ENCODE measurements around the gene APRT. TPM values are rescaled to one million over a fixed set of nuclear protein-coding genes. Genes with fewer than 3 reads are reported as not detected.

APRT gene
- total and polyA plus RNA-seq, 2 of the 4 experiments (the other 2 are of a cell fraction): 40.5 to 157 TPM

DNA sequence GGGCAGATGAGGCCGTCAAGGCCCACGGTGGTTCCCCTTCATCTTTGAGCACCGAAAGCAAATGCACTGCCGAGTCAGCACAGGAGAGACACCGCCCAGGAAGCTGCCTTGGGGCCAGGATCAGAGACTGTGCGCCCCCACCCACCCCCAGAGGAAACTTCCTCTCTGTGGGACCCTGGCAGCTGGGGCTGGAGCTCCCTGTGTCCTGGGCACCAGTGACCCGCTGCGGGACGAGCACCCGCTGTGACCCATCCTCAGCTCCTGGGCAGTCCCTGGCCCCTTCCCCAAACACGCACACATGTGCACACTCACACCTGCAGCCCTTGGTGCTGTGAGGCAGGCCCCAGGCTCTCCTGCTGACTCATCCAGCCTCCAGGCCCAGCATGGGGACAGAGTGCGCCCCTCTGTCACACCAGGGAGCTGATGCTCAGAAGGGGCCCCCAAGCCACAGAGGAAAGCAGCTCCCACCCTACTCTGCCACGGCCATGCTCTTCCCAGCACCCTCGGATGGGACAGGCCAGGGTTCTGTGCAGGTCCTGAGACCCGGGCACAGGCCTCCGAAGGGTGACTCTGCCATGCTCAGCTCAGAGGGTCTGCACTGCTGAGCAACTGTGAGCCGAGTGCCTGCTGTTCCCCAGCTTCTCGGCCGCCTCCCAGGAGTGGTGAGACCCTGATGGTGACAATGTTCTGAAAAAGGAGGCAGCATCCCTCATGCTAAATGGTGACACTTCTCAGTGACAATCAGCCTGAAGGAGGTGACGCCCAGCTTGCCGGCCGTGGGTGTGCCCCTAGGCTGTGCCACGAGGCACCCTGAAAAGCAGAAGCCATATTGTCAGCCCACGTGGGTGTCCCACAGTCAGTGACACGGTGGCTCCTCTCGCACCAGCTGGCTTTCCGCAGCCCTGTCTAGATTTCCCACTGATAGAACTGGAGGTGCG is 30.3 kb downstream of the APRT start:
- Histone ChIP-seq H3K27ac (ENCODE audit: insufficient read depth, low read length) (peak overlapping the region; percentile 32), H3K9me3 (ENCODE audit: control insufficient read depth, insufficient read depth, low read length) (no peaks in the 10 kb centered on the region), H3K18ac (ENCODE audit: low read depth, low read length) (no peak overlapping the region), H3K27me3 (ENCODE audit: control insufficient read depth, insufficient read depth, low read length) (no peaks in the 10 kb centered on the region), H3K23ac (ENCODE audit: low read depth, low read length) (peak overlapping the region; percentile 31), H4K5ac (ENCODE audit: low read depth, low read length) (no peak overlapping the region; the same call in 1 of the 2 replicates), H3K56ac (ENCODE audit: extremely low read depth, insufficient read depth, low read length) (no peak overlapping the region), H2AK9ac (replicated peaks; ENCODE audit: low read depth, low read length, poor library complexity) (peak overlapping the region; percentile 48), H4K8ac (ENCODE audit: low read depth in 2 of 2, low read length in 2 of 2) (no peak overlapping the region; a peak in 1 of 4 replicates), H3K9me1 (ENCODE audit: insufficient read depth, low read length) (peaks cover 11% of the 10 kb centered on the region), H2AFZ (replicated peaks; ENCODE audit: low read length, poor library complexity) (peak overlapping the region; percentile 48), H2BK20ac (ENCODE audit: low read depth, low read length) (peak overlapping the region; percentile 73), H4K91ac (ENCODE audit: insufficient read depth, low read depth, low read length) (no peak overlapping the region; the same call in 1 of the 2 replicates), H2BK15ac (ENCODE audit: low read depth, low read length) (peak overlapping the region; percentile 41; the same call in 1 of the 3 replicates), H3K9ac (ENCODE audit: low read depth, low read length) (no peak overlapping the region; the same call in 1 of the 2 replicates), H3K79me1 (ENCODE audit: low read depth in 1 of 2, low read length in 2 of 2) (peaks cover 0 to 54% of the 10 kb centered on the region in 2 experiments; a peak in 2 of 4 replicates), H4K20me1 (ENCODE audit: insufficient read depth, low read length) (peaks cover 81% of the 10 kb centered on the region), H3K36me3 (ENCODE audit: control insufficient read depth, insufficient read depth, low read length) (peaks cover 3% of the 10 kb centered on the region; the same call in 1 of the 2 replicates), H2BK5ac (ENCODE audit: low read depth, low read length, poor library complexity, severe bottlenecking) (peak overlapping the region; percentile 35), H2BK120ac (ENCODE audit: low read depth, low read length) (peak overlapping the region; percentile 10; the same call in 1 of the 2 replicates), H3K14ac (replicated peaks; ENCODE audit: low read depth, low read length) (peak overlapping the region; percentile 37; the same call in 1 of the 2 replicates), H3K4me3 (ENCODE audit: insufficient read depth, low read depth, low read length) (no peak overlapping the region), H2AK5ac (ENCODE audit: low read depth, low read length) (peak overlapping the region; percentile 94), H3K4me2 (ENCODE audit: low read depth, low read length) (peak overlapping the region; percentile 30; the same call in 1 of the 2 replicates), H3K4ac (ENCODE audit: low read depth, low read length) (peak overlapping the region; percentile 24), H3K4me1 (ENCODE audit: control insufficient read depth, insufficient read depth, low read length) (peaks cover 49% of the 10 kb centered on the region)
- ChIA-PET POLR2A (ENCODE audit: unreplicated experiment) (interaction anchor here (0.7 kb wide), 1 partner anchor 8 kb away, joined by 3 read pairs; no protein-coding TSS in a partner anchor), CTCF (interaction anchor here (1.0 to 1.6 kb wide), 4 partner anchors 8 to 76 kb away, joined by 3 to 5 read pairs (median 4); no protein-coding TSS in a partner anchor)
- TF ChIP-seq BHLHE40 (IDR thresholded peaks at IDR 0.05; ENCODE audit: low read depth, low read length): no peak
- 0 out of 2 replicates have a peak, but pooled peaks have one; percentile 33 for TF ChIP-seq MAFK (IDR thresholded peaks at IDR 0.05; ENCODE audit: low read depth, low read length)
- no peak for TF ChIP-seq RCOR1 (IDR thresholded peaks at IDR 0.05; ENCODE audit: insufficient replicate concordance, low read length)
- 0 out of 2 replicates have a peak, but pooled peaks have one; percentile 16 for TF ChIP-seq MXI1 (IDR thresholded peaks at IDR 0.05; ENCODE audit: borderline replicate concordance, low read depth, low read length)
- TF ChIP-seq, protein P1, sequence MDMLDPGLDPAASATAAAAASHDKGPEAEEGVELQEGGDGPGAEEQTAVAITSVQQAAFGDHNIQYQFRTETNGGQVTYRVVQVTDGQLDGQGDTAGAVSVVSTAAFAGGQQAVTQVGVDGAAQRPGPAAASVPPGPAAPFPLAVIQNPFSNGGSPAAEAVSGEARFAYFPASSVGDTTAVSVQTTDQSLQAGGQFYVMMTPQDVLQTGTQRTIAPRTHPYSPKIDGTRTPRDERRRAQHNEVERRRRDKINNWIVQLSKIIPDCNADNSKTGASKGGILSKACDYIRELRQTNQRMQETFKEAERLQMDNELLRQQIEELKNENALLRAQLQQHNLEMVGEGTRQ (IDR thresholded peaks at IDR 0.05; ENCODE audit: low read depth, low read length): no peak
- TF ChIP-seq CHD1 (IDR thresholded peaks at IDR 0.05; ENCODE audit: low read depth, low read length): no peak
- no peak for TF ChIP-seq MAZ (IDR thresholded peaks at IDR 0.05; ENCODE audit: borderline replicate concordance, low read depth, low read length)
- no peak for TF ChIP-seq RAD21 (IDR thresholded peaks at IDR 0.05; ENCODE audit: low read length)
- no peak for TF ChIP-seq NFE2L2 (IDR thresholded peaks at IDR 0.05; ENCODE audit: low read depth, low read length)
- intact Hi-C loops (cut with micrococcal nuclease): no loop called here
- no TSS peak for BruUV-seq (replicated peaks)
- ATAC-seq (ENCODE audit: low read depth) (no peak), DNase-seq (no peak)
- WGBS, 2 experiments (ENCODE audit: extremely low coverage in 2 of 2, insufficient read length in 1 of 2): 81% methylated on average over 11 of the region's 28 CpGs; no CpG with 5 or more reads in 1 of the 2 experiments
- dilution Hi-C loops (cut with HindIII; ENCODE audit: low sequenced_read_pairs, unreplicated experiment): no loop called here
- in situ Hi-C loops (cut with MboI; ENCODE audit: low sequenced_read_pairs): loop anchor here (5.0 kb wide), 1 partner anchor 34 kb away; no protein-coding TSS in a partner anchor

Data from IMR-90 (cell line).